Common myeloid progenitor, CD34-positive (primary cell): Measurements from ENCODE around the gene STUM. TPM values are rescaled to one million over a fixed set of nuclear protein-coding genes. Genes with fewer than 3 reads are reported as not detected.
A peak's percentile ranks its signal among the peaks of the same experiment; 100 is the strongest.
"Not testable (repeated sequence)": the region's sequence is repeated elsewhere in the genome, so short reads cannot be mapped to it uniquely, and the experiment has no call there.

Experiments
- CTCF ChIA-PET: fragments of 350-600 bp; sonication (Branson Sonifier 250); formaldehyde crosslinking; loops from one replicate; lab custom pipeline; 2021; ENCODE audit warnings: antibody characterized with exemption; lab: Charles Lee
- POLR2A ChIA-PET: fragments of 350-600 bp; sonication (Branson Sonifier 250); formaldehyde crosslinking; loops from one replicate; lab custom pipeline; 2021; ENCODE audit warnings: antibody characterized with exemption; lab: Charles Lee
- DNase-seq, 3 donors: peaks; one replicate each; pipeline versions ENCODE4 v3.0.0 to v3.0.0-alpha.2; 2013
- H3K27ac ChIP-seq, 2 experiments: 1 replicate in 1 of 2; 2 replicates in 1 of 2; pipeline ENCODE4 v1.7.0; 2013; ENCODE audit warnings: inconsistent platforms in 2 of 2, low read length in 2 of 2, mild to moderate bottlenecking in 2 of 2, low read depth in 1 of 2, moderate library complexity in 1 of 2; ENCODE audit not compliant: severe bottlenecking in 2 of 2, insufficient read depth in 1 of 2, poor library complexity in 1 of 2
- H3K27me3 ChIP-seq, 5 experiments: replicated peaks in 2 of 5; 1 replicate in 3 of 5; 2 replicates in 2 of 5; pipeline versions ENCODE4 v1.6.1 to v1.7.0; 2013; ENCODE audit warnings: low read length in 4 of 5, mild to moderate bottlenecking in 2 of 5, moderate library complexity in 2 of 5, inconsistent platforms in 1 of 5; ENCODE audit not compliant: insufficient read depth in 5 of 5, control insufficient read depth in 4 of 5
- H3K36me3 ChIP-seq, 4 experiments: 1 replicate in 2 of 4; 2 replicates in 2 of 4; pipeline versions ENCODE4 v1.6.1 to v1.7.0; 2013; ENCODE audit warnings: low read length in 3 of 4, control low read depth in 1 of 4, mild to moderate bottlenecking in 1 of 4; ENCODE audit not compliant: control insufficient read depth in 4 of 4, insufficient read depth in 4 of 4
- H3K4me1 ChIP-seq, 4 experiments: 1 replicate in 3 of 4; 2 replicates in 1 of 4; pipeline versions ENCODE4 v1.6.1 to v1.7.1; 2013; ENCODE audit warnings: low read length in 3 of 4, mild to moderate bottlenecking in 3 of 4, control low read depth in 1 of 4, inconsistent platforms in 1 of 4, moderate library complexity in 1 of 4; ENCODE audit not compliant: control insufficient read depth in 4 of 4, insufficient read depth in 4 of 4; ENCODE audit errors: control extremely low read depth in 1 of 4
- H3K4me3 ChIP-seq, 7 experiments: 1 replicate in 4 of 7; 2 replicates in 3 of 7; pipeline versions ENCODE4 v1.5.1 to v1.7.0; 2013; ENCODE audit warnings: mild to moderate bottlenecking in 7 of 7, low read length in 6 of 7, moderate library complexity in 6 of 7, inconsistent platforms in 2 of 7, low read depth in 2 of 7, control low read depth in 1 of 7; ENCODE audit not compliant: insufficient read depth in 4 of 7, control insufficient read depth in 1 of 7; ENCODE audit errors: extremely low read depth in 1 of 7
- H3K9me3 ChIP-seq, 5 experiments: 1 replicate in 4 of 5; 2 replicates in 1 of 5; pipeline versions ENCODE4 v1.6.1 to v1.7.1; 2013; ENCODE audit warnings: low read length in 4 of 5, mild to moderate bottlenecking in 2 of 5, inconsistent platforms in 1 of 5, low read depth in 1 of 5, moderate library complexity in 1 of 5; ENCODE audit not compliant: control insufficient read depth in 4 of 5, insufficient read depth in 2 of 5; ENCODE audit errors: control extremely low read depth in 1 of 5
- WGBS: methylation state at CpG from one replicate; pipeline ENCODE4 v1.1.5; 2013; ENCODE audit not compliant: insufficient coverage; 5-methylcytosine and 5-hydroxymethylcytosine counted together
- polyA plus RNA-seq: library from polyadenylated mRNA; unstranded; fragments of 120-200 nt; gene quantifications from one replicate; pipeline ENCODE4 v1.2.1, GENCODE V29; 2013

The STUM gene
- polyA plus RNA-seq, result 0.13 TPM

- H3K27me3 ChIP-seq, result peaks cover 2 to 49% (median 34%) of the 10 kb centered on the region in 5 experiments
- no peak within 1 kb of the TSS for H3K27ac ChIP-seq
- POLR2A ChIA-PET, result no interaction called here
- H3K4me1 ChIP-seq, result peaks cover 0 to 24% (median 23%) of the 10 kb centered on the region in 4 experiments
- no peaks in the 10 kb centered on the region for H3K36me3 ChIP-seq
- no peaks in the 10 kb centered on the region for H3K9me3 ChIP-seq
- DNase-seq, result peak in 2 of 3 donors; percentile 46 to 57
- CTCF ChIA-PET, result interaction anchor here (0.6 to 4.2 kb wide), 6 partner anchors 21 to 347 kb away, joined by 3 to 21 read pairs (median 4); no protein-coding TSS in a partner anchor
- H3K4me3 ChIP-seq, result peak within 1 kb of the TSS in 6 of 7 experiments; percentile 37 to 74 (median 60)
- WGBS, result under 1% methylated on average over 41 of the region's 82 CpGs
Measured at GRCh38 chr1:226548256-226549093, at the start of gene STUM. TSS of gene STUM (plus strand) at chr1:226548764. CDS start at chr1:226548905, 141 bp downstream.

GRCh38 chr1:226499699-226500098 lies 48.9 kb upstream of the STUM start:
- WGBS, result 100% methylated on average over 2 of the region's 3 CpGs
- H3K4me1 ChIP-seq, H3K9me3 ChIP-seq, H3K36me3 ChIP-seq, H3K27me3 ChIP-seq, DNase-seq, CTCF ChIA-PET, H3K27ac ChIP-seq, H3K4me3 ChIP-seq, POLR2A ChIA-PET: not testable (repeated sequence)

GRCh38 chr1:226506021-226506420 lies 42.5 kb upstream of the STUM start:
- CTCF ChIA-PET, result no interaction called here
- Histone ChIP-seq H3K4me3 (no peak overlapping the region), H3K4me1 (no peaks in the 10 kb centered on the region), H3K36me3 (no peaks in the 10 kb centered on the region), H3K27me3 (peaks cover 0 to 6% (median 0%) of the 10 kb centered on the region in 5 experiments), H3K9me3 (no peaks in the 10 kb centered on the region), H3K27ac (no peak overlapping the region)
- no CpG with 5 or more reads among the region's 2 CpGs for WGBS
- DNase-seq, result no peak
- POLR2A ChIA-PET, result no interaction called here

GRCh38 chr1:226506921-226507320 lies 41.6 kb upstream of the STUM start:
- no peaks in the 10 kb centered on the region for H3K4me1 ChIP-seq
- 100% methylated on average over 4 of the region's 5 CpGs for WGBS
- H3K27ac ChIP-seq, result no peak overlapping the region
- no peak overlapping the region for H3K4me3 ChIP-seq
- H3K9me3 ChIP-seq, result no peaks in the 10 kb centered on the region
- no peak for DNase-seq
- H3K27me3 ChIP-seq, result peaks cover 0 to 6% (median 0%) of the 10 kb centered on the region in 5 experiments
- POLR2A ChIA-PET, result no interaction called here
- H3K36me3 ChIP-seq, result no peaks in the 10 kb centered on the region
- CTCF ChIA-PET, result no interaction called here

- CTCF ChIA-PET, result no interaction called here
- no CpG with 5 or more reads among the region's 1 CpG for WGBS
Measured at GRCh38 chr1:226510453-226510852, 38.1 kb upstream of the STUM start.

GRCh38 chr1:226511296-226511695 lies 37.3 kb upstream of the STUM start:
- no peak for DNase-seq
- CTCF ChIA-PET, result no interaction called here
- H3K27ac ChIP-seq, result no peak overlapping the region
- H3K36me3 ChIP-seq, result no peaks in the 10 kb centered on the region
- no peak overlapping the region for H3K4me3 ChIP-seq
- H3K27me3 ChIP-seq, result peaks cover 0 to 4% (median 0%) of the 10 kb centered on the region in 5 experiments
- WGBS, result 100% methylated on average over 3 of the region's 3 CpGs
- no peaks in the 10 kb centered on the region for H3K4me1 ChIP-seq
- no peaks in the 10 kb centered on the region for H3K9me3 ChIP-seq
- POLR2A ChIA-PET, result no interaction called here

More at GRCh38 chr1:226510453-226510852, 38.1 kb upstream of the STUM start:
- Histone ChIP-seq H3K27ac (no peak overlapping the region), H3K27me3 (peaks cover 0 to 4% (median 0%) of the 10 kb centered on the region in 5 experiments), H3K36me3 (no peaks in the 10 kb centered on the region), H3K4me3 (no peak overlapping the region), H3K9me3 (no peaks in the 10 kb centered on the region), H3K4me1 (no peaks in the 10 kb centered on the region)
- POLR2A ChIA-PET, result no interaction called here
- no peak for DNase-seq

- no peak overlapping the region for H3K27ac ChIP-seq
- no peak overlapping the region for H3K4me3 ChIP-seq
- DNase-seq, result no peak
- H3K36me3 ChIP-seq, result no peaks in the 10 kb centered on the region
- ChIA-PET CTCF (no interaction called here), POLR2A (no interaction called here)
- 100% methylated on average over 1 of the region's 2 CpGs for WGBS
- H3K27me3 ChIP-seq, result peaks cover 0 to 7% (median 3%) of the 10 kb centered on the region in 5 experiments
- H3K4me1 ChIP-seq, result no peaks in the 10 kb centered on the region
- no peaks in the 10 kb centered on the region for H3K9me3 ChIP-seq
Measured at GRCh38 chr1:226512076-226512728, 36.4 kb upstream of the STUM start.
